ENCODE data around the gene ADD2. TPM values are rescaled to one million over a fixed set of nuclear protein-coding genes. Genes with fewer than 3 reads are reported as not detected.
"Not testable (repeated sequence)": the region's sequence is repeated elsewhere in the genome, so short reads cannot be mapped to it uniquely, and the experiment has no call there.

ADD2 gene
- total RNA-seq, 1 experiment from 2014 or later = 13.3 TPM

- DNase-seq = no peak
- Histone ChIP-seq H3K9me3 (no peaks in the 10 kb centered on the region), H3K4me3 (no peak overlapping the region), H3K36me3 (no peaks in the 10 kb centered on the region), H3K27me3 (peaks cover 6% of the 10 kb centered on the region; the same call in 1 of the 2 replicates)
Observed at GRCh38 chr2:70655786-70656185, 112.2 kb downstream of the ADD2 start.

DNA sequence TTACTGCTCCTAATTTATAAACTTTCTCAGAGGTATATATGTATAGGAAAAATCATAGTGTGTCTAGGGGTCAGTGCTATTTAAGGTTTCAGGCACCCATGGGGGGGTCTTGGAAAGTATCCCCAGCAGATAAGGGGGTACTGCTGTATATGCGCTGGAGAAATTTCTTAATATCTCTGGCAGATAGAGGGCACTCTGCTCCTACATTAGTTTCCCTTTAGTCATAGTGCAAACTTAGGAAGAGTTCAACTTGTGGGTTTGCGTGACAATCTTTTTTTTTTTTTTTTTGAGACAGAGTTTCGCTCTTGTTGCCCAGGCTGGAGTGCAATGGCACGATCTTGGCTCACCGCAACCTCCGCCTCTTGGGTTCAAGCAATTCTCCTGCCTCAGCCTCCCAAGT is 112.8 kb downstream of the ADD2 start:
- not testable (repeated sequence) for H3K27me3 ChIP-seq, H3K36me3 ChIP-seq, DNase-seq, H3K4me3 ChIP-seq, H3K9me3 ChIP-seq

- Histone ChIP-seq H3K9me3 (no peaks in the 10 kb centered on the region), H3K27me3 (peaks cover 6% of the 10 kb centered on the region; the same call in 1 of the 2 replicates), H3K36me3 (no peaks in the 10 kb centered on the region), H3K4me3 (no peak overlapping the region)
- no peak for DNase-seq
Observed at GRCh38 chr2:70651727-70652126, 116.3 kb downstream of the ADD2 start.

DNA sequence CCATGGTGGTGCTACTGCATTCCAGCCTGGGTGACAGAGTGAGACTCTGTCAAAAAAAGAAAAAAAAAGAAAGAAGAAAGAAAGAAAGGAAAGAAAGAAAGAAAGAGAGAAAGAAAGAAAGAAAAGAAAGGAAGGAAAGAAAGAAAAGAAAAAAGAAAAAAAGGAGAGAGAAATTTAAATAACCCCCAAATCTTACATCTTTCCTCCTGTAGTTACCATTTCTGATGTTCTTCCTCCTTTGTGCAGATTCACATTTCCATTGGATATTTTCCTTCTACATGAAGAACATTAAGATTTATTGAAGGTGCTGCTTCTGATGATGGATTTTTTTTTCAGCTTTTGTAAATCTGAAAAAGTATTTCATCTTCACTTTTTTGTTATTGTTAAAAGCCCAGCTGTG is 117.0 kb downstream of the ADD2 start:
- DNase-seq = no peak
- Histone ChIP-seq H3K4me3 (no peak overlapping the region), H3K27me3 (peaks cover 6% of the 10 kb centered on the region; the same call in 1 of the 2 replicates), H3K36me3 (no peaks in the 10 kb centered on the region), H3K9me3 (no peaks in the 10 kb centered on the region)

DNA sequence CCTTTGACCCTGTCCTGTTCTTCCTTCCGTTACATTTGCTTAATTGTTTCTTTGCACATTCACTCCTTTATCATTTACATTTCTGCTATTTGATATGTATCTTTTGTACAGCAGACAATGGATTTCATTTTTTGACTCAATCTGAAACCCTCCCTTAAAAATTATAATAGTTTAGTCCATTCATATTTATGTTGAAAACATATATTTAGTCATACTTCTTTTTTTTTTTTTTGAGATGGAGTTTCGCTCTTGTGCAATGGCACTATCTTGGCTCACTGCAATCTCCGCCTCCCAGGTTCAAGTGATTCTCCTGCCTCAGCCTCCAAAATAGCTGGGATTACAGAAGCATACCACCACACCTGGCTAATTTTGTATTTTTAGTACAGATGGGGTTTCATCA is 119.0 kb downstream of the ADD2 start:
- DNase-seq = no peak
- H3K9me3 ChIP-seq = no peaks in the 10 kb centered on the region
- no peaks in the 10 kb centered on the region for H3K36me3 ChIP-seq
- peaks cover 6% of the 10 kb centered on the region; the same call in 1 of the 2 replicates for H3K27me3 ChIP-seq
- H3K4me3 ChIP-seq = no peak overlapping the region

DNA sequence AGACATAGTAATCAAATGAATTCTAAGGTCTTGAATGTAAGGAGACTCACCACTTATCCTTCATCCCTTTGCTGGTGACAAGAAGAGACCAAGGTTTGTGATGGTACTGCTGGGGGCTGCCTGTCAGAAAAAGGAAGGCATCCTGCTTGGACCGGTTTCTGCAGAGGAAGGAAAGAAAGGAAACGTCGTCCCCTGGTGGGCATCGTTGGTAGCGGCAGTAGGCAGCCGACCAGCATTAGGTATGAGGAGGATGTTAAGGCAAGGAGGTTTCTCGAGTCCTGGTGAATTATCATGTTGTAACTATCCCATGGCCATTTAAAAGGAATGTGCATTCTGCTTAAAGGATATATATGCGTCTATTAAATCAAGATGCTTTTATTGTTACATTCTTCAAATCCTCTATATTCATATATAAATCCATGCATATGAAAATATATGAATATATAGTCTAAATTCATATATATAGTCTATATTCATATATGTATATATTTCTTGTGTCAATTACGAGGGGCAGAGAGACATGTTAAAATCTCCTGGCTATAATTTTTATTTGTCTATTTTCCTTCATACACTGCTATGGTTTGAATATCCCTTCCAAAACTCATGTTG is 120.0 kb downstream of the ADD2 start:
- no peak overlapping the region for H3K4me3 ChIP-seq
- 0 out of 2 replicates have a peak, but pooled peaks cover 2% of the 10 kb centered on the region for H3K27me3 ChIP-seq
- no peaks in the 10 kb centered on the region for H3K36me3 ChIP-seq
- peak; percentile 44 for DNase-seq
- H3K9me3 ChIP-seq = no peaks in the 10 kb centered on the region

- no peak for DNase-seq
- H3K36me3 ChIP-seq = no peaks in the 10 kb centered on the region
- 0 out of 2 replicates have a peak, but pooled peaks cover 2% of the 10 kb centered on the region for H3K27me3 ChIP-seq
- no peak overlapping the region for H3K4me3 ChIP-seq
- H3K9me3 ChIP-seq = no peaks in the 10 kb centered on the region
Observed at GRCh38 chr2:70646420-70646818, 121.6 kb downstream of the ADD2 start.

- Histone ChIP-seq H3K36me3 (no peaks in the 10 kb centered on the region), H3K4me3 (no peak overlapping the region), H3K9me3 (no peaks in the 10 kb centered on the region), H3K27me3 (no peaks in the 10 kb centered on the region)
- no peak for DNase-seq
Observed at GRCh38 chr2:70645733-70646419, 122.1 kb downstream of the ADD2 start.

GRCh38 chr2:70643715-70644114 is 124.3 kb downstream of the ADD2 start:
- H3K27me3 ChIP-seq = no peaks in the 10 kb centered on the region
- peak; percentile 19 for DNase-seq

GRCh38 chr2:70641263-70641784 is 126.7 kb downstream of the ADD2 start:
- Histone ChIP-seq H3K36me3 (no peaks in the 10 kb centered on the region), H3K27me3 (no peaks in the 10 kb centered on the region), H3K4me3 (no peak overlapping the region), H3K9me3 (no peaks in the 10 kb centered on the region)
- no peak for DNase-seq

More at GRCh38 chr2:70643715-70644114, 124.3 kb downstream of the ADD2 start:
- H3K4me3 ChIP-seq = no peak overlapping the region
- no peaks in the 10 kb centered on the region for H3K9me3 ChIP-seq
- no peaks in the 10 kb centered on the region for H3K36me3 ChIP-seq

DNA sequence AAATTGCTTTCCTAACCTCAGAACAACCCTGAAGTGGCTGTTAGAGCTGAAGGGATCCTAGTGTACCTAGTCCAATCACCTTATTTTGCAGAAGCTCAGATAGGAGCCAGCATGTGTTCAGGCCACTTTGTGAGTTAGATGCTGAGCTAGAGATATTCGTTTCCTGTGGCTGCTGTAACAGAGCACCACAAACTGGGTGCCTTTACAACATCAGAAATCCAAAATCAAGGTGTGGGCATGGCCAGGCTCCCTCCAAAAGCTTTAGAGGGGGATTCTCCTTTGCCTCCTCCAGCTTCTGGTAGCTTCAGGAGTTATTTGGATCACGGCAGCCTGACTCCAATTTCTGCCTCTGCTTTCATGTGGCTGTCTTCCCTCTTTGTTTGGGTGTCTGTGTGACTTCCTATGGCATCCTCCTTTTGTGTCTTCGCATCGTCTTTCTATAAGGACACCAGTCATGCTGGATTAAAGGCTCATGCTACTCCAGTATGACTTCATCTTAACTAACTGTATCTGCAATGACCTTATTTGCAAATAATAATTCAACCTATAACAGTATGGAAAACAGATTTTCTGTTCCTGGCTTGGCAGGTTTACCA is 128.1 kb downstream of the ADD2 start:
- H3K27me3 ChIP-seq = no peaks in the 10 kb centered on the region
- H3K4me3 ChIP-seq = no peak overlapping the region
- no peaks in the 10 kb centered on the region for H3K36me3 ChIP-seq
- H3K9me3 ChIP-seq = no peaks in the 10 kb centered on the region
- no peak for DNase-seq

GRCh38 chr2:70638561-70638960 is 129.4 kb downstream of the ADD2 start:
- Histone ChIP-seq H3K4me3 (no peak overlapping the region), H3K9me3 (no peaks in the 10 kb centered on the region), H3K27me3 (no peaks in the 10 kb centered on the region), H3K36me3 (no peaks in the 10 kb centered on the region)
- no peak for DNase-seq

DNA sequence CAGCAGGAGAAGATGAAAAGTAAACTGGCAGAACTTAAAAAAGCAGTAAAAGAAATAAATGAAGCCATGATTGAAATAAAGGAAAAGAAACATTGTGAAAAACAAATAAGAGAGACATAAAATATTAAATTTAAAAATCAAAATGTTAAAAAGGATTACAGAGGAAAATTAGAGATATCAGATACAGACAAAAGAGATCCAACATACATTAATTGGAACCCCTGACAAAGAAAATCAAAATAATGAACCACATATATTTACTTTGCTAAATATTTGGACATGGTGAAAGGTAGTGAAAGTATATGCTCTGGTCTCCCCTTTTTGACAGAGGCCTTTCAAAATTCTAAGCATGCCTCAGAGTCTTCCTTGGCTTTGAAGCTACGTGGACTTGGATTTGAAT is 134.5 kb downstream of the ADD2 start:
- no peak overlapping the region for H3K4me3 ChIP-seq
- 0 out of 2 replicates have a peak, but pooled peaks cover 2% of the 10 kb centered on the region for H3K27me3 ChIP-seq
- DNase-seq = no peak
- H3K36me3 ChIP-seq = no peaks in the 10 kb centered on the region
- H3K9me3 ChIP-seq = no peaks in the 10 kb centered on the region

DNA sequence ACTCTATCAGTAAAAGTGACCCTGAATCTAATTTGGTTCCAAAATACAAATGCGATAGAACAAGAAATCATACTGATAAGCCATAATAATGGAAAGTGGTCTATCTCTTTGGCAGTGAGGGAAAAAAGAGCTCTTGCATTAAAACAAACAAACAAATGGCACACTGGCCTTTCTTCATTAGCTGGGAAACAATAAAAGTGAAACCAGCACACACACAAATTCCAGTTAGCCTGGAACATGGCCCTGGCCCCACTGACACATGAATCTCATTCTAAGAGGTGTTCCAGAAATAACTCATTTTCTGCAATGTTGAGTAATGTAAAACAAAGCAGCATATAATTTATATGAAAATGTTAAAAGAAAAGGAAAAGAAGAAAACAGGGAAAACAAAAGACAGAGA is 135.0 kb downstream of the ADD2 start:
- Histone ChIP-seq H3K36me3 (no peaks in the 10 kb centered on the region), H3K9me3 (no peaks in the 10 kb centered on the region), H3K4me3 (no peak overlapping the region), H3K27me3 (0 out of 2 replicates have a peak, but pooled peaks cover 2% of the 10 kb centered on the region)
- no peak for DNase-seq

DNA sequence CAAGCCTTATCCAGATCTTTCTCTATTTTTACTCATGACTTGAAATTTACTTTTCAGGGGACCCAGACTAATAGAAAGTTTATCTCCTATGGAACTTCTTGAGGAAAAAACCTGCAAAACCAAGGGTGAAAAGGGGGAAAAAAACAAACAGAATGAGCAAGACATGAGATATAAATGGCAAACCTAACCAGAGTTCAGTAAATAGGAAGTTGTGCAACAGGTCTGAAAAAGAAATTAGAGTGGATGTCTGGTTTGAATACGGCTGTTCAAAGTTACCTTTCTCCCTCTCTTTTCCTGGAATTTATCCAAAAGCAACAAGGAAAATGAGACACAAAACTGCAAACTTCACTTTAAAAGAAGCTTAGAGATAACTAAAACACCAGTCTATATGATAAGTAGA is 135.6 kb downstream of the ADD2 start:
- H3K27me3 ChIP-seq = 0 out of 2 replicates have a peak, but pooled peaks cover 2% of the 10 kb centered on the region
- no peak for DNase-seq
- H3K9me3 ChIP-seq = no peaks in the 10 kb centered on the region
- H3K4me3 ChIP-seq = no peak overlapping the region
- no peaks in the 10 kb centered on the region for H3K36me3 ChIP-seq

DNA sequence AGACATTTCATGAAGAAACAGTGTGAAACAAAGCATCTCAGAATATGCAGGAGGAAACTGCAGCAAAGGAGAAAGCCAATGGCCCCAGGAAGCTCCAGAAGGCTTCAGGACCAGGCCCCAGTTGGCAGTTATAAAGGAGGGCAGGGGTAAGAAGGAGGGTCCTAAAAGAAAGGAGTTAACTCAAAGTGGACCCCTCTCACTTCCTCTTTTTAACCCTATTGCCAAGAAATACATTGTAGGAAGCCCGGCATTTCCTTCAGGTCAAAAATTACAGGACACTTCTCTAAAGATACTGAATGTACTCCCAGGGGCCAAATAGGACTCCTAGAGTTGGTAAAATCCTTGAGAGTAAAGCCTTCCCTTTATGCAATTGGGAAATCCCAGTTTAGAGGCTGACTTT is 137.2 kb downstream of the ADD2 start:
- Histone ChIP-seq H3K4me3 (no peak overlapping the region), H3K27me3 (0 out of 2 replicates have a peak, but pooled peaks cover 2% of the 10 kb centered on the region), H3K9me3 (no peaks in the 10 kb centered on the region), H3K36me3 (no peaks in the 10 kb centered on the region)
- DNase-seq = no peak

GRCh38 chr2:70627211-70627898 is 140.6 kb downstream of the ADD2 start:
- Histone ChIP-seq H3K27me3 (0 out of 2 replicates have a peak, but pooled peaks cover 2% of the 10 kb centered on the region), H3K36me3 (no peaks in the 10 kb centered on the region), H3K4me3 (no peak overlapping the region), H3K9me3 (no peaks in the 10 kb centered on the region)
- no peak for DNase-seq
